NCI-H446 treated with DMSO at 0.1 percent for 48 hours (cell line): ENCODE measurements around the gene SYNE3.

Source experiments
- DNase-seq: peaks from one replicate; lab custom pipeline; 2025; lab: John Stamatoyannopoulos, UW

SYNE3 gene

DNA sequence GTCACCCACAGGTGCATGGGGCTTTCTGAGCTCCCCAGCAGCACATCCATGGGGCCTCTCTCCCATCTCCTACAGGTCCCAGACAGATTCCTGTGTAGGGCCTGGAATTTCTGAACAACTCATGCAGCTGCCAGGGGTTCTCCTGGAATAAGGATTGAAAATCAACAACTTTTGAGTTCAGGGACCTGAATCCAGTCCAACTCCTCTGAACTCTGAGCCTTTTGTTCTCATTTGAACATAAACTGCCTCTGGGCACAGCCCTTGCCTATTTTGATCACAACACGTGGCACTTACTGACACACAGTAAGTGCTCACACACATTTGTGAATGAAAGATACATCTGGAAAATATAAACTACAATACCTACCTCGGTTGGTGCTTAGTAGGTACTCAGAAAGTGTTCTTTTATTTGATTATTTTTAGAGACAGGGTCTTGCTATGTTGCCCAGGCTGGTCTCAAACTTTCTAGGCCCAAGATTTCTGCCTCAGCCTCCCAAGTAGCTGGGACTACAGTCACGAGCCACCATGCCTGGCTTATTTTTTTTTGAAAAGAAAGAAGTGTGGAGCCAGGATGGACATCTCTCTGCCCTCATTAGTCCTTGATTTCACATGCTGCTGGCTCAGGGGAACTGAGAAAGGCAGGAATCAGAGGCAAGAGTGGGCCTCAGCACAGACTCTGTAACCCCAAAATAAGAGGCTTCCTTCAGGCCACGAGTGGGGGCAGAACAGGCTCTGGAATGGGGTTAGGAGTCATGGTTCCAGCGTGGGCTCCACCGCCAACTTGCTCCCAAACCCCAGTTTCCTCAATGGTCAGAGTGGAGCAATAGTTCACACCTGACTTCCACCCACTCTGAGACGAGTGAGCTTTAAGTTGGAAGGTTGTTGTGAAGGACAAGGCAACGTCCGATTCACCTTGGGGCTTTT lies 27.0 kb downstream of the SYNE3 start:
- no peak for DNase-seq

DNA sequence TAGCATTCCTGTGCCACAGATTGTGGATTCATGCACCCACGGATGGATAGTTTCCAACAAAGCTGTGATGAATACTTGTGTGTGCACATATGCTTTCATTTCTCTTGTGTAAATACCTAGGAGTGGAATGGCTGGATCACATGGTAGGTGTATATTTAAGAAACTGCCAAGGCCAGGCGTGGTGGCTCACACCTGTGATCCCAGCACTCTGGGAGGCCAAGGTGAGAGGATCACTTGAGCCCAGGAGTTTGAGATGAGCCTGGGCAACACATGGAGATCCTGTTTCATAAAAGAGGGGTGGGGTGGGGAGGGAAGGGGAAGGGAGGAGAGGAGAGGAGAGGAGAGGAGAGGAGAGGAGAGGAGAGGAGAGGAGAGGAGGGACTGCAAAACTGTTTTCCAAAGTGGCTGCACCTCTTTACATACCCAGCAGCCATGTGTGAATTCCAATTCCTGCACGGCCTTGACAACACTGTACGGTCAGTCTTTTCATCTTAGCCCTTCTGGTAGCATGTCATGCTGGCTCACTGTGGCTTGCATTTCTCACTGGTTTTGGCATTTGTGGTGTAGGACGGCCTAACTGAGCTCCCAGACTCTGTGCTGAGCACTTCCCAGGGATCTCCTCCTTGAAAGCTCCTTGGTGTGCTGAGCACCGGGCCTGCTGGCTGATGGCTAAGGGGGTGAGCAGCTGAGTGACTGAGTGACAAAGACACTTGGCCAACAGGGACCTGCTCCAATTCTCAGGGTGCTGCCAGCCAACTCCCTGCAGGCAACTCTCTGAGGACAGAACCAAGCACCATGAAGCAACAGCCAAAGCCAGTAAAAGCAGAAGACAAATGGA lies 27.9 kb downstream of the SYNE3 start:
- DNase-seq, result no peak

DNA sequence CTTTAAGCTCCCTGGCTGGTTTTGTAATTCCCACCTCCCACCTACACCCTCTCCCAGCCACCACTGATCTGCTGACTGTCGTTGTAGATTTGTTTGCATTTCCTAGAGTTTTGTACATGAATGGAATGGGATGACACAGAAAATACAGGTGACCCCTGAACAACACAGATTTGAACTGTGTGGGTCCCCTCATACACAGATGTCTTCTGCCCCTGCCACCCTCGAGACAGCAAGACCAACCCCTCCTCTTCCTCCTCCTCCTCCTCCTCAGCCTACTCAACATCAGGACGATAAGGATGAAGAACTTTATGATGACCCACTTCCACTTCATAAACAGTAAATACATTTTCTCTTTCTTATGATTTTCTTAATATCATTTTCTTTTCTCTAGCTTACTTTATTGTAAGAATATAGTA lies 28.8 kb downstream of the SYNE3 start:
- no peak for DNase-seq

DNA sequence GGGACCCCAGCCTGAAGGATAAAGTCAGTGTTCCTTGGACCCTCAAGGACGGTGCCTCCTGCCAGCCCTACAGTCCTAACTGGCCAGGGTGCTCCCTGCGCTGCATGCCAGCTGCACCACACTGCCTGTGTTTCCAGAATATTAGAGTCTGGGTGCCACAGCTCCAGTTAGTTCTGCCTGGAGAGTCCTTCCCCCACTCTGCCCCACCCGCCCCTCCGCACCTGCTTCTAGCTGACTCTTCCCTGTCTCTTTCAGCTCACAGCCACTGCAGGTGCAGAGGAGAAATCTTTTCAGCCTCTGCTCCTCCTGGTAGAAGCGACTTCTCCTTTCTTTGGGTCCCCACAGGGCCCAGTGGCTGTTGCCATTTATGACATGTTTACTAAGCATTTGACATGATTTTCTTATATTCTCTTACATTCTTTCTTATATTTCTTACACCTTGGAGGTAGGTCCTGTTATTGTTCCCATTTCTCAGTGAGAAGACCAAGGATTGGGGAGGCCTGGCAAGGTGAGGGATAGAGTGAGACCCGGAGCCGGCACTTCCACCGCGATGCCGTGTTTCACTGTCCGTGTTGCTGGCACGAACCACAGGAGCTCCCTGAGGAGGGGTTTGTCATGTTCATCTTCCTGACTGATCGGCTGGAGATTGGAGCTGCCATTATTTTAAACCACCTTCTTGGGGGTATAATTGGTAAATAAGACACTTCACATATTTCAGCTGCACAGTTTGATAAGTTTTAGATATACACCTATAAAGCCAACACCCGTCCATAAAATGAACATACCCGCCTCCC lies 29.4 kb downstream of the SYNE3 start:
- DNase-seq, result no peak

DNA sequence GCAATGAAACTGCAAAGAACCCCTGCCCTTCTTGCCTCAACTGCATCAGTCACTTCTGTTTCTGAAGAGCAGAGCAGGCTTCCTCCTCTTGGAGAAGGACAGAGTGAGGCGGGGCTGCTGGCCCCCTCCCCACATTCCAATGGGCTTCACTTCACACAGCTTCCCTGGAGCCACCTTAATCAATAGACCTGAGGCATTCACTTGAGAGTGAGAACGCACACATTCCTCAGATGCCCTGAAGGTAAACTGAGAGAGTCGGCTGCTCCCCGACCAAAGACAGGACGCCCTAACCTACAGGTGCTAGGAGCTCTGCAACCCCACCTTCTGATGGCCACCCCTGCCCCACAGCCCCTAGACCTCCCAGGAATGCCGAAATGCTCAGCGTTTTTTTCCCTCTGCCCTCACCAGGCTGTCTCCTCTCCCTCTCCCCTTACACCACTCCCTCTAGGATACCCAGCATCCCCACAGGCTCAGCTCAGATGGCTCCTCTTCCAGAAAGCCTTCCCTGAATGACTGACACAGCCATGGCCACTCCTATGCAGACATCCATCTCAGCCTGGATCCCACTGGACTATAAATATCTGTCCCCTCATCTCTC lies 31.1 kb downstream of the SYNE3 start:
- no peak for DNase-seq

DNA sequence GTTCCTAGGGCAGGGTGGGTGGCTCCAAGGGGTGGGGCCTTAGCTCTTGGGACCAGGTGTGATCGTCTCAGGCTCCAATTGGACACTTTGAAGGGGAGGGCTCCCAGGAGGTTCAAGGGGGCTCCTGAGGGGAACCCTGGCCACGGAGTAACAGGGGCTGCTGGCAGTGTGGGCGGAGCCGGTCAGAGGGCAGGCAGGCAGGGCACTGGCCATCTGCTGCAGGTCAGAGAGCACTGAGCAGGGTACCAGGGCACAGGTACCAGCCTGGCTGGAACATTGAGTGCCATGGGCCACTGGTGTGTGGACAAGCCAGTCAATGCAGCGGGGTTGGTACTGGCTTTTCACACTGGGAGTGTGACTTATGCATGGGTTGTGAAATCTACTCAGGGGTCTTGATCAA lies 32.2 kb downstream of the SYNE3 start:
- DNase-seq, result no peak

DNA sequence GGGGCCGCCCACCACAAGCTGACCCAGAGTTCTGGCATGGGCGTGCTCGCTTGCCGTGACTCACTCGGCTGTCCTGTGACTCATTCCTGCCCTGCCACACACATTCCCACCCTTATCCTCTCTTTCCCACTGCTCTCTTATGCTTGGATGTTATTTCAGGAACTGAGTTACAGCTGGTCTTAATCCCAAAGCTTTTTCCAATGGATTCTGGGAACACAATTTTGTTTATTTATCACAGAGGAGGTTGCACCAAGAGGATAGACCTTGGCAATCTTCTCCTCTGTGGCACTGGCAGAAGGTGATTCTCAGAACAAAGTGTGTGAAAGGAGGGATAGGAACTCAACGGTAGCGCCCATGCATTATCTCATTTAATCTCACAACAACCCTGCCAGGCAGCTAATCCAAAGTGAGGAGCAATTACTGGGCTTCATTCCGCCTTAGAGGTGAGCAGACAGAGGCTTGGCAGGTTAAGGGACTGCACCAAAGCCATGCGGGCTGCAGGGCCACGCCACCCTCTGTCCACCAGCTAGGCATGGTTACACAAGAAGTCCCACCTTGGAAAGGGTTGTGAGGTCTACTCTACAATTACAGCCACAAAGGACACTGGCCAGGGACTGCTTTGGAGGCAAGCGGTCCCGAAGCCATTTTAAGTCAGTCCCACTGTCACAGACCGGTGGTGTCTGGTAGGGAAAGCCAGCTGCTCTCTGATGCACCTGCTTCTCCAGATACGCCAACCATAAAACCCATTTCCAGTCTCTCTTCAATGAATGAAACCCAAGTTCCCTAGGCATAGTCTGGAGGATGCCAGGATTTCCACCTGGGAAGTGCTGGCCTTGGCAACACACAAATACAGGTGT lies 32.9 kb downstream of the SYNE3 start:
- no peak for DNase-seq

DNA sequence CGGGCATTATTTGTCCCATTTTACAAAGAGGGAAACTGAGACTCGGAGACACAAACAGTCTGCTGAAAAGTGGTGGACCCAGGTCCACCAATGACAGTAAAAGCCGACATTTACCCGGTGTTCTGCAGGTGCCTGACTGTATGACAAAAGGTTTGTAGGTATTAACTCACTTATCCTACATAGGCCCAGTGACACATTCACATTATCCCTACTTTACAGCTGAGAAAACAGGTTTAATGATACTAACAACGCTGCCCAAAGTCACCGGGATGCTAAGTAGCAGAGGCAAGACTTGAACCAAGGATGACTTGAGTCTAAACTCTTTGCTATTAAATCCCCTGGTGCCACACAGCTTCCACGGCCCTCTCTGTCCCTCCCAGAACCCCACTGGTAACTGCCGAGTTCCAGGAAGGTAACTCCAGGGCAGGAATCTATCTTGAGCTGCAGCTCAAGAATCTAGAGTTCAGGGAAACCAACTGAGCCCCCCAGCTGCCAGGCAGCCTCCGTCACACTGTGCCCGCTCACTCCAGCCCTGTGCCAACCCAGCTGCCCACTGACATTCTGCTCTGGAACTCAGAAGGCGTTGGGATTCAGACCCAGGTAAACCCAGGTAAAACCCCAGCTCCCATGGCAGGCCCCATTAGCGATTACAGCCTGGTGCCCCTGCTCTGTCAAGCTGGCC lies 33.7 kb downstream of the SYNE3 start:
- no peak for DNase-seq

DNA sequence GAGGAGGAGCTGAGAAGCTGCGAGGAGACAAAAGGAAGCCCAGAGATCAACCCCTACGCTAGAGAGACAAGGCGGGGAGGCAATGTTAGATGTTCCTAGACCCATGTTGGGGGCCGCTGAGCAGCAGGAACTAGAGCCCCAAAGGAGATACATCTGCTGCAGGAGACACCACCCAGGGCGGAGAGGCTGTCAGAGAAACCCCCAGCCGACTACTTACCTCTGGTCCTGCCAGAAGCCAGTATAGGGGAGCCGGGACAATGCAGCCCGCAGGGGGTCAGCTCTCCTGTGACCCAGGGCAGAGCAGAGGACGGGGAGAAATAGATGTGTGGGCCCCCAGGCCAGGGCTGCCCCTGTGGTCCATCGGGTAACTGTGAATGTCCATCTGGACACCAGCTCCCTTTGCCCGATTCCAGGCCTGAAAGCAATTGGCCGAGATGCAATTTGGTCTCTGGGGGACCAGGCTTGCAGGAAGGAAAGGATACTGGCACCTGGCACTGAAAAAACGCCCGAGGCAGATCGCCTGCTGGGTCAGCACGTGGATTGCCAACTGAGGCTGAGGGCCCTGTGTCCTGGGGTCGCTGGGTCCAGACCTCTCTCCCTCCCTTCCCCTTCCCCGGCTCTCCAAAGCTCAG lies 34.9 kb downstream of the SYNE3 start:
- no peak for DNase-seq

DNA sequence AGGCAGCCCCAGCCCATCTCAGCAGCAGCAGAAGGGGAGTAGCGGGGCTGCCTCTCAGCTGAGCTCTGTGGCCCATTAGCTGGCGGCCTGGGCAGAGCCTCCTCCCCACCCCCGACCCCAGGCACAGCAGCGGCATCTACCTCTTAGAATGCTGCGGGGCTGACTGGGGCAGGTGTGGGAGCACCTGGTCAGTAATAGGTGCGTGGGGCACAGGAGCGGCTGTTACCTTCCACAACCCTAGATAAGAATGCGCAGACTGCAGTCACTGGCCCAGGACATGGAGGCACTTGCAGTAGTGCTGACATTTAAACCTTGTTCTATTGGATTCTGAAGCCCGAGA lies 35.6 kb downstream of the SYNE3 start:
- DNase-seq, result no peak

DNA sequence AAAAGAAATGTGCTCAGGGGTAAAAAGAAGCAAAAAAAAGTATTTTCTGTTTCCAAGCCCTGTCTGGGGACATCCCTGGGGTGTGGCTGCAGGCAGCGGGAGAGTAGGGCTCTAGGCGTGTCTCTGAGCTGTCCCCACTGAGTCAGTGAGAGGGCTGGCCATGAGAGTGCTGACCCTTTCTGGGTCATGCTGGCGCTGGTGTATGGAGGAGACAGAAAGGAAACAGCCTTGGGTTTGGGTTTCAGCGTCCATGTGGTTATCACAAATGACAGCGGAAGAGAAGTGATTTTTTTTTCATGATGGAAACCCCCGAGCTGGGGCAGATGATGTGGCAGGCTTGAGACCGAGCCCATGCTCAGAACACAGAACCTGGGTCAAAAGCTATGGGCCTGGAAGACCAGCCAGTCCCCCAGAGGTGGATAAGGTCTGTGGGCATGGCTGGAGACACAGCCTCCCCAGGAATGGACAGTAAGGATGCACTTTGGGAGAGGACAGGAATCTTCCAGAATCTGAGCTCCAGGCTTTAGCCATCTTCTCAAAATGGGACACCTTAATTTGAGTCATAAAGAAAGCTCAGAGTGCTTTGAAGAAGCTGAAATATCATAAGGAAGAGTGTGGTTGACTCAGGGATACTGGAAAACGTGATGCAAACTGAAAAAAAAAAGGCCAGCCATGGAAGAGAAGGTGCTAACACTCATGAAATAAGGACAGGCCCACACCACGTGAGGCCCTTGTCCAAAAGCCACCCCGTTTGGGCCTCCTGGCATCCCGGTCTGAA lies 36.2 kb downstream of the SYNE3 start:
- DNase-seq, result no peak

DNA sequence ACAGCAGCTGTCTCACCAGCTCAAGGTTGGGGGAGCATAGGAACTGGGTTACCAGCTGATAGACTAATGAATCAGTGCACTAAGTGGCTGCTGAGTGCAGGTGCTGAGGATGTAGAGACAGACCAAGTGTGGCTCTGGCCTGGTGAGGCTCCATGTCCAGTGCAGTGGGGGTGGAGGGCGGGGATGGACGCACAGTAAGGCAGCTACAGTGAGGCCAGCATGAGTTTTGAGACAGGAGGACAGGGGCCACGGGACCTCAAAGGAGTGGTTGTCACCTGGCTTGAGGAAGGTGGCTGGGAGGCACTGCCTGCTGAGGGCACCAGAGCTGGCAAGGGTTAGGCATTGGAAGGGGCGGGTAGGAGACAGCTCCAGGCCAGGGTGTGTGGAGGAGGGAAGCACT lies 37.0 kb downstream of the SYNE3 start:
- no peak for DNase-seq

DNA sequence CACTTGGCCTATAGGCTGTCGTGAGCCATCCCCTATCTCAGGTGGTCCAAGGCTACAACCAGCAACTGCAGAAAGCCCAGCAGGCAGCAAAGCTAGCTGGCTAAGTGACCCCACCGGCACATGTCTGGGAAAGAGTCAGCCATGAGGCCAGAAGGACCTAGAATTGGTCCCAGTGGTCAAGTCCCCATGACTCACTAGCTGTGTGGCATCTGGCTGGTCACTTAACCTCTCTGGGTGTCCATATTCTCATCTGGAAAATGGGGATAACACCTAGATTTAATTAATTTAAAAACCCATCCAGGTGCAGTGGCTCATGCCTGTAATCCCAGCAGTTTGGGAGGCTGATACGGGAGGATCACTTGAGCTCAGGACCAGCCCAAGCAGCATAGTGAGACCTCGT lies 37.6 kb downstream of the SYNE3 start:
- no peak for DNase-seq

DNA sequence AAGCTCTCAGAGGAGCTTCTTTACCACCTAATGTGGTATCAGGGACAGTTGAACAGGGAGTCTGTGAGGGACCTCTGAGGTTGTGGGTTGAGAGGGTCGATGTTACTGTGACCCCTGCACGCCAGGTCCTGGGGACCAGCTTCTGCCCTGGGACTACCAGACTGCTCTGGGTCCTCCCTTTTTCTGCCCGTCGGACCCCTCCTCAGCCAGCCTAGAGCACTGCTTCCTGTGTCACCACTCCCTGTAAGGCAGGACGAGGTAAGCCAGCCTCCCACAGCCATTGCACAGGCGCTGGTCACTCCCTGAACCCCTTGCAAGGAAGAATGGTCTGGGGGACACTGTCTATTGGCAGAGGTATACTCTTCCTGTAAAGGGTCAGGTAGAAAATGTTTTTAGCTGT lies 38.1 kb downstream of the SYNE3 start:
- no peak for DNase-seq

DNA sequence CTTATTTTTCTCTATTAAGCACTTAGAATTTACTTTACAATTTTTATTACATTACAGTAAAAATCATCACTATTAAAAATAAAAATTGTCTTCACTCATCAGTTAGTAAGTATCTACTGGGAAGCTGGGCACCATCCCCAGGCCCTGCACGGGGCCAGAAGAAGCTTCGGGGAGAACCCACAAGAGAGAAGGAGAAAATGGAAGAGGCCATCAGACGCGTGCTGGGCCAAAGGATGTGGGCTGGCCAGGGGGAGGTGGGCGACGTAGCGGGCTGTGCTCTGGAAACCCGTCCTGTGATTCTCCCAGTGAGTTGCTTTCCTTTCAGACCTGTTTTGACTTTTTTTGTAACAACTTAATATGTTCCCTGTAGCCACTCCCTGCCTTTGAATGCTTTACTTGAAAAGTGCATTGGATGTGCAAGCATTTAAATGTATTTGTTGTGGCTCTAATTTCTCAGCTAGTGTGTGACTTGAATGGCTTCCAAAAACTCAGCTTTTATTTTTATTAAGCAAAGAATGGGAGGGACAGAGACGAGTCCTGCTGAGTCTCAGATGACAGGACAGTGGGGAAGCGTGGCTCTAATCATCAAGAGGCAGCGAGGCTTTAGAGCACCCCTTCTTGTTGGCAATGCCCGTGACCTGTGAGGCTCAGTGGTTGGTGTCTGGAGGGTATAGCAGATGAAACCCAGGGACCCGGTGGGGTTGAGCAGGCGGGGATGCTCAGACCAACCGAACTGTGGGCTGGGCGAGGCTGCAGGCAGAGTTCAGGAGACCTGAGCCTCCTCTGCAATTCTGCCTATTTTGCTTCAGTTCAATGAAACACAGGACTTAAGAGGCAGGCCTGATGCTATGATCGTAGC lies 38.8 kb downstream of the SYNE3 start:
- no peak for DNase-seq

DNA sequence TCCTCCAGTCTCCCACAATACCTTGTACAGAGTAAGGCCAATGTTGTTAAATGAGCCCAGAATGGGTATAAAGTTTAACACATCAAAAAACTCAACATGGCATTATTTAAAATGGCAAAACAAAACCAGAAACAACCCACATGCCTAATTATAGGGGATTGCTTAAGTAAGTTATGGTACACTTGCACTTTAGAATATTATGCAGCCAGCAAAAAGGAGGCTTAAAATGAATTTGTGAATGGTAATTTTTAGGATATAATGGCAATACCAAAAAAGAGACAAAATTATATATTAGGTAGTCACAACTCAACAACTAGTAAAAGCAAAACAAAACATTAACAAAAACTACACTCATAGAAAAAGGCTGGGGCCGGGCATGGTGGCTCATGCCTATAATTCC lies 39.7 kb downstream of the SYNE3 start:
- DNase-seq, result no peak

DNA sequence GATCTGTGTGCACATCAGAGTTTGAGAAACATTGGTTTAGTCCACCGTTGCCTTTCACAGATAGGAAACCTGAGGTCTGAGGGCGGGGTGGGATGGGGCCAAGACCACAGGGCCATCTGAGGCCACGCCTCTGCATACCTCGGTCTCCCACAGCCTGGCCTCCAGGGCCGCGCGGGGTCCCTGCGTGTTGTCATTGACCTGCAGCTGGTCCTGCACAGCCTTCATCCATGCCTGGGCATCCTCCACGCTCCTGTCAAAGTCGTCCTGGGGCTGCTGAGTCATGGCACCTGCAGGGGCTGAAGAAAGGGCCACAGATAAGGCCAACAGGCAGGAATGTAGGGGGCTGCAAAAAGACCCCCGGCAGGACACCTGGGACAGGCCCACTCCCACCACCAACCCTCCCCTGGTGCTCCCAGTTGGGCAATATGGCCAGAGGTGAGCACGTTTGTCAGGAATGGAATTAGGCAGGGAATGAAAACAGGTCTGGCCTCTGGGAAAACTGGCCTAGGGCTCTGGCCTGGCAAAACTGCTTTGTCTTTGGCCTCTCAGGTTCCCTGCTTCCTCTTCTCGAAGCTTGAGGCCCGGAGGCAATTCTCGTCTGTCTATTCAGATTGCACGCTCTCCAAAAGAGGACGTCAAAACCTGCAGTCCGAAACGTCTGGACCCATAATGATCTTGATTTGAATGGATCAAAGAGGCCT lies 40.8 kb downstream of the SYNE3 start:
- DNase-seq, result no peak

DNA sequence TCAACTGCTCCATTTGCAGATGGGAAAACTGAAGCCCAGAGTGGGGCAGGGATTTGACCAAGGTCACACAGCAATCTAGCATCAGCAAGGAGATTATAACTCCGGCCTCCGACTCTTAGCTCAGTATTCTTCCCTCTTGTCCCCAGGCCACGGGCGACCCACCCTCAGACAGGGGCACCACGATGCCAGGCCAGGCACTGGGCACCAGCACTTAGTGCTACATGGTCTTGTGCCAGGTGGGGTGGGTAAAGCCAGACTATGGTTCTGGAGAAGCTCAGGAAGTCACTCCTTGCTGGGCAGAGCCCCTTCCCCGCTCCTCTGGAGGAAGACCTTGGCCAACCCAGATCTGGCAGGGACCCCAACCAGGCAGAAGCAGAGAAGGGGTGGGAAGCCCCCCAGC lies 41.5 kb downstream of the SYNE3 start:
- no peak for DNase-seq
